A673 (cell line): Measurements from ENCODE around the gene EMP2. TPM values are rescaled to one million over a fixed set of nuclear protein-coding genes. Genes with fewer than 3 reads are reported as not detected.

Source experiments
- BruUV-seq: library from RNA; stranded (reverse); fragments of 400-500 nt; replicated peaks from 2 replicates; lab custom pipeline; 2021; lab: Mats Ljungman, UMichigan
- CTCF ChIA-PET: fragments of 300-600 bp; sonication (Branson Sonifier 250); formaldehyde crosslinking; loops from one replicate; lab custom pipeline; 2022; ENCODE audit warnings: antibody characterized with exemption; lab: Charles Lee
- POLR2A ChIA-PET: fragments of 300-600 bp; sonication (Branson Sonifier 250); formaldehyde crosslinking; loops from one replicate; lab custom pipeline; 2022; ENCODE audit warnings: antibody characterized with exemption; ENCODE audit not compliant: low non-redundant PET; lab: Charles Lee
- DNase-seq: peaks from one replicate; pipeline ENCODE4 v3.0.0-alpha.2; 2015; ENCODE audit warnings: low spot score
- H3K27ac ChIP-seq: fragments of 200-600 bp; sonication (generic); 2 replicates; pipeline ENCODE4 v1.5.1; 2016; ENCODE audit warnings: mixed run types, low read depth, mild to moderate bottlenecking, mixed read lengths, antibody characterized with exemption, low read length; ENCODE audit not compliant: poor library complexity, severe bottlenecking
- H3K27me3 ChIP-seq: fragments of 200-600 bp; sonication (generic); replicated peaks from 2 replicates; pipeline ENCODE4 v1.6.1; 2017; ENCODE audit warnings: mixed run types, low read depth, mild to moderate bottlenecking, mixed read lengths, antibody characterized with exemption, low read length; ENCODE audit not compliant: insufficient read depth, poor library complexity
- H3K36me3 ChIP-seq: fragments of 200-600 bp; sonication (generic); 2 replicates; pipeline ENCODE4 v1.6.1; 2016; ENCODE audit warnings: mixed run types, mild to moderate bottlenecking, mixed read lengths, antibody characterized with exemption, low read length; ENCODE audit not compliant: insufficient read depth, poor library complexity, severe bottlenecking
- H3K4me1 ChIP-seq: fragments of 200-600 bp; sonication (generic); 2 replicates; pipeline ENCODE4 v1.6.1; 2017; ENCODE audit warnings: mixed run types, mild to moderate bottlenecking, mixed read lengths, antibody characterized with exemption, low read length; ENCODE audit not compliant: insufficient read depth, poor library complexity, severe bottlenecking
- H3K4me3 ChIP-seq: fragments of 200-600 bp; sonication (generic); 2 replicates; pipeline ENCODE4 v1.5.1; 2016; ENCODE audit warnings: low read depth, mixed run types, mild to moderate bottlenecking, mixed read lengths, low read length; ENCODE audit not compliant: poor library complexity, severe bottlenecking
- H3K9me3 ChIP-seq: fragments of 200-600 bp; sonication (generic); 2 replicates; pipeline ENCODE4 v1.6.1; 2016; ENCODE audit warnings: mixed run types, low read depth, mild to moderate bottlenecking, mixed read lengths, antibody characterized with exemption, low read length; ENCODE audit not compliant: poor library complexity, severe bottlenecking
- EZH2 ChIP-seq: fragments of 200-600 bp; sonication (generic); IDR thresholded peaks from 2 replicates; pipeline ENCODE4 v1.6.1; 2017; ENCODE audit warnings: borderline replicate concordance, low read depth, mild to moderate bottlenecking, mixed read lengths, antibody characterized with exemption, low read length; ENCODE audit not compliant: poor library complexity, severe bottlenecking
- intact Hi-C: fragments of 100-400 bp; cut with micrococcal nuclease; formaldehyde crosslinking; loops from one replicate; pipeline ENCODE4 v1.10.0; 2022; ENCODE audit not compliant: unreplicated experiment
- total RNA-seq: library from RNA; stranded (reverse); gene quantifications from 2 replicates; pipeline ENCODE4 v1.2.3, GENCODE V29; 2021
- TF ChIP-seq, protein P1 (sequence below): fragments of 300-800, 200-600 bp; sonication (generic); conservative IDR thresholded peaks from 2 replicates; pipeline ENCODE4 v1.5.1; 2017; ENCODE audit warnings: low read depth, mild to moderate bottlenecking, antibody characterized with exemption, low read length, moderate library complexity, mixed read lengths

The EMP2 gene
- total RNA-seq, 1 experiment from 2014 or later = 12.9 TPM

DNA sequence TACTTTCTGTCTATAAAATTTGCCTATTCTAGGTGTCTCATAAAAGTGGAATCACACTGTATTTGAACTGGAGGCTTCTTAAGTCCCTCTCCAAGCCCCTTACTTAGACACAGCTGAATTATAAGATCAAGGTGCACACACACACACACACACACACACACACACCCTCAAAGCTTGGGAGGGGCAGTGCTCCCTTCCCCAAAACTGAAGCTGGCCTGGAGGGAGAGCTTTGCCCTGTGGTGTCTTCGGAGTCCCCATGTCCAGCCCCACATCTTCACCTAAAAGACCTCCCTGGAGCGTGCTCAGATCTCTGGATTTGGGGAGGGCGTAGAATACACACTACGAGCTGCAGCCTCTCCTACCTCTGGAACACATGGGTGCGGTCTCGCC is 828 bp downstream of the EMP2 start:
- ChIA-PET CTCF (interaction anchor here (0.6 kb wide), 1 partner anchor 204 kb away, joined by 4 read pairs; no protein-coding TSS in a partner anchor), POLR2A (no interaction called here)
- DNase-seq = no peak
- H3K9me3 ChIP-seq = no peaks in the 10 kb centered on the region
- no TSS peak for BruUV-seq
- intact Hi-C loops = no loop called here
- no peak for TF ChIP-seq EZH2
- TF ChIP-seq, protein P1, sequence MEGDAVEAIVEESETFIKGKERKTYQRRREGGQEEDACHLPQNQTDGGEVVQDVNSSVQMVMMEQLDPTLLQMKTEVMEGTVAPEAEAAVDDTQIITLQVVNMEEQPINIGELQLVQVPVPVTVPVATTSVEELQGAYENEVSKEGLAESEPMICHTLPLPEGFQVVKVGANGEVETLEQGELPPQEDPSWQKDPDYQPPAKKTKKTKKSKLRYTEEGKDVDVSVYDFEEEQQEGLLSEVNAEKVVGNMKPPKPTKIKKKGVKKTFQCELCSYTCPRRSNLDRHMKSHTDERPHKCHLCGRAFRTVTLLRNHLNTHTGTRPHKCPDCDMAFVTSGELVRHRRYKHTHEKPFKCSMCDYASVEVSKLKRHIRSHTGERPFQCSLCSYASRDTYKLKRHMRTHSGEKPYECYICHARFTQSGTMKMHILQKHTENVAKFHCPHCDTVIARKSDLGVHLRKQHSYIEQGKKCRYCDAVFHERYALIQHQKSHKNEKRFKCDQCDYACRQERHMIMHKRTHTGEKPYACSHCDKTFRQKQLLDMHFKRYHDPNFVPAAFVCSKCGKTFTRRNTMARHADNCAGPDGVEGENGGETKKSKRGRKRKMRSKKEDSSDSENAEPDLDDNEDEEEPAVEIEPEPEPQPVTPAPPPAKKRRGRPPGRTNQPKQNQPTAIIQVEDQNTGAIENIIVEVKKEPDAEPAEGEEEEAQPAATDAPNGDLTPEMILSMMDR = no peak
- peak overlapping the region; percentile 84 for H3K4me3 ChIP-seq
- H3K4me1 ChIP-seq = peaks cover 4% of the 10 kb centered on the region
- peak overlapping the region; percentile 79 for H3K27ac ChIP-seq
- no peaks in the 10 kb centered on the region for H3K27me3 ChIP-seq
- no peaks in the 10 kb centered on the region for H3K36me3 ChIP-seq

- CTCF ChIA-PET = interaction anchor here (0.6 kb wide), 1 partner anchor 205 kb away, joined by 4 read pairs; no protein-coding TSS in a partner anchor
- POLR2A ChIA-PET = no interaction called here
- no TSS peak for BruUV-seq
- H3K27me3 ChIP-seq = no peaks in the 10 kb centered on the region
- no peak overlapping the region for H3K4me3 ChIP-seq
- H3K4me1 ChIP-seq = peaks cover 4% of the 10 kb centered on the region
- H3K27ac ChIP-seq = no peak overlapping the region
- no peaks in the 10 kb centered on the region for H3K36me3 ChIP-seq
- no peak for TF ChIP-seq EZH2
- TF ChIP-seq, protein P1 = no peak
- DNase-seq = no peak
- intact Hi-C loops = no loop called here
- no peaks in the 10 kb centered on the region for H3K9me3 ChIP-seq
Measured at GRCh38 chr16:10578474-10579316, 1.7 kb downstream of the EMP2 start.

GRCh38 chr16:10577305-10578202 is 2.8 kb downstream of the EMP2 start:
- intact Hi-C loops = no loop called here
- no peak overlapping the region for H3K27ac ChIP-seq

More at GRCh38 chr16:10577305-10578202, 2.8 kb downstream of the EMP2 start:
- Histone ChIP-seq H3K4me1 (peaks cover 4% of the 10 kb centered on the region), H3K4me3 (no peak overlapping the region), H3K36me3 (no peaks in the 10 kb centered on the region), H3K27me3 (no peaks in the 10 kb centered on the region), H3K9me3 (no peaks in the 10 kb centered on the region)
- ChIA-PET POLR2A (no interaction called here), CTCF (no interaction called here)
- TF ChIP-seq, protein P1 = no peak
- no peak for TF ChIP-seq EZH2
- no peak for DNase-seq
- no TSS peak for BruUV-seq
